ENCODE data around the gene GNA12. TPM values are rescaled to one million over a fixed set of nuclear protein-coding genes. Genes with fewer than 3 reads are reported as not detected.

Gene GNA12
- total RNA-seq, 6 experiments from 2014 or later, result 10.3 to 32.1 (median 14.1) TPM

GRCh38 chr7:2774935-2775334 is 69.2 kb downstream of the GNA12 start:
- no peaks in the 10 kb centered on the region for H3K4me1 ChIP-seq
- no peaks in the 10 kb centered on the region for H3K9me3 ChIP-seq
- 87% methylated on average over 7 of the region's 7 CpGs for WGBS (ENCODE audit: insufficient coverage, low coverage, low lambda C conversion rate, missing lambda C conversion rate)
- ATAC-seq (no peak), DNase-seq (no peak)
- no peaks in the 10 kb centered on the region for H3K27me3 ChIP-seq
- no peaks in the 10 kb centered on the region for H3K36me3 ChIP-seq
- intact Hi-C loops (cut with DNase I), result no loop called here
- H3K4me3 ChIP-seq, result no peak overlapping the region
- H3K27ac ChIP-seq, result no peak overlapping the region
- no peak for TF ChIP-seq CTCF (IDR thresholded peaks at IDR 0.05)

GRCh38 chr7:2774280-2774679 is 69.8 kb downstream of the GNA12 start:
- intact Hi-C loops (cut with DNase I), result no loop called here
- H3K9me3 ChIP-seq, result no peaks in the 10 kb centered on the region
- H3K36me3 ChIP-seq, result no peaks in the 10 kb centered on the region
- 77% methylated on average over 6 of the region's 6 CpGs for WGBS (ENCODE audit: insufficient coverage, low coverage, low lambda C conversion rate, missing lambda C conversion rate)
- DNase-seq (no peak), ATAC-seq (no peak)
- TF ChIP-seq CTCF (IDR thresholded peaks at IDR 0.05) (no peak), POLR2A (IDR thresholded peaks at IDR 0.05) (no peak)
- no peaks in the 10 kb centered on the region for H3K4me1 ChIP-seq
- H3K27ac ChIP-seq, result no peak overlapping the region
- H3K4me3 ChIP-seq, result no peak overlapping the region
- no peaks in the 10 kb centered on the region for H3K27me3 ChIP-seq

- WGBS (ENCODE audit: insufficient coverage, low coverage, low lambda C conversion rate, missing lambda C conversion rate), result 97% methylated on average over 10 of the region's 11 CpGs
- DNase-seq, result no peak
- ATAC-seq, result no peak
- H3K27me3 ChIP-seq, result no peaks in the 10 kb centered on the region
- H3K27ac ChIP-seq, result no peak overlapping the region
- TF ChIP-seq CTCF (IDR thresholded peaks at IDR 0.05), result no peak
- TF ChIP-seq POLR2A (IDR thresholded peaks at IDR 0.05), result no peak
- no peaks in the 10 kb centered on the region for H3K36me3 ChIP-seq
- H3K4me3 ChIP-seq, result no peak overlapping the region
- intact Hi-C loops (cut with DNase I), result no loop called here
- H3K4me1 ChIP-seq, result no peaks in the 10 kb centered on the region
- H3K9me3 ChIP-seq, result no peaks in the 10 kb centered on the region
Measured at GRCh38 chr7:2773608-2774007, 70.5 kb downstream of the GNA12 start.

- H3K4me1 ChIP-seq, result no peaks in the 10 kb centered on the region
- TF ChIP-seq POLR2A (IDR thresholded peaks at IDR 0.05) (no peak), CTCF (IDR thresholded peaks at IDR 0.05) (no peak)
- H3K36me3 ChIP-seq, result no peaks in the 10 kb centered on the region
- no peak for DNase-seq
- H3K27ac ChIP-seq, result no peak overlapping the region
- WGBS (ENCODE audit: insufficient coverage, low coverage, low lambda C conversion rate, missing lambda C conversion rate), result 84% methylated on average over 4 of the region's 6 CpGs
- no peak overlapping the region for H3K4me3 ChIP-seq
- intact Hi-C loops (cut with DNase I), result no loop called here
- H3K27me3 ChIP-seq, result no peaks in the 10 kb centered on the region
- H3K9me3 ChIP-seq, result no peaks in the 10 kb centered on the region
- no peak for ATAC-seq
Measured at GRCh38 chr7:2771274-2771731, 72.8 kb downstream of the GNA12 start.

GRCh38 chr7:2764621-2765020 is 79.5 kb downstream of the GNA12 start:
- TF ChIP-seq CTCF (IDR thresholded peaks at IDR 0.05) (no peak), POLR2A (IDR thresholded peaks at IDR 0.05) (no peak)
- no peak overlapping the region for H3K27ac ChIP-seq
- no peaks in the 10 kb centered on the region for H3K36me3 ChIP-seq
- H3K4me3 ChIP-seq, result no peak overlapping the region
- 95% methylated on average over 5 of the region's 11 CpGs for WGBS (ENCODE audit: insufficient coverage, low coverage, low lambda C conversion rate, missing lambda C conversion rate)
- intact Hi-C loops (cut with DNase I), result no loop called here
- H3K27me3 ChIP-seq, result no peaks in the 10 kb centered on the region
- ATAC-seq (no peak), DNase-seq (no peak)
- H3K4me1 ChIP-seq, result no peaks in the 10 kb centered on the region
- H3K9me3 ChIP-seq, result no peaks in the 10 kb centered on the region

Data from right lobe of liver (tissue), 6 donors.